DND-41 (cell line): Measurements from ENCODE around the gene CTDSP2.

Source experiments
- EZH2 ChIP-seq: IDR thresholded peaks from 3 replicates; pipeline ENCODE4 v1.6.1; 2012; ENCODE audit warnings: borderline replicate concordance, low read depth, mild to moderate bottlenecking, moderate library complexity, low read length, inconsistent platforms; ENCODE audit not compliant: severe bottlenecking
- TF ChIP-seq, protein P1 (sequence below): IDR thresholded peaks from 2 replicates; pipeline ENCODE4 v1.5.1; 2012; ENCODE audit warnings: borderline replicate concordance, low read length, moderate library complexity, mild to moderate bottlenecking; ENCODE audit not compliant: poor library complexity, severe bottlenecking; ENCODE audit errors: extremely low read depth

DNA sequence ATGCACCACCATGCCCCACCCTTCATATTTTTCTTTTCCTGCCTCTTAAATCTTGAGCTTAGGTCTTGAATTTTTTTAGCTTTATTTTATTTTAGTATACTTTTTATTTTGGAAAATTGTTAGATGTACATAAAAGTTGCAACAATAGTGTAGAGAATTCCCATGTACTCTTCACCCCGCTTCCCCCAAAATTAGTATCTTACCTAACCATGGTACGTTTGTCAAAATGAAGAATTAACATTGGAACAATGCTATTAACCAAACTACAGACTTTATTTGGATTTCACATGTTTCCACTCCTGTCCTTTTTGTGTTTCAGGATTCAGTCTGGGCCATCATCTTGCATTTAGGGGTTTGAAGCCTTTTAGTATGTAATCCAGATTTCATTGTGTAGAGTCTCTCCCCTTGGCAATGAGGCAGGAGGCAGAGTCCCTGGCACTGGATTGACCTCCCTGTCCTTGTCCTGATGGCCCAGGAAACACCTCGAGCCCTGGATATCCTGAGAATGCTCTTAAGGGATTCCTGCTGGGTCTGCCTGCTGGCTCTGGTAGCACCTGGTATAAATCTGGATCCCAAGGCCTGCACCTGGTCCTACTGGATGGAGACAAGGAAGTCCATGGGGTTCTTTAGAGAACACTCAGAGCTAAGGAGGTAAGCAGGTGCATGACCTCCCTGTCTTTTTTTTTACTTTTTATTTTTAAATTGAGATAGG lies 19.9 kb upstream of the CTDSP2 start:
- TF ChIP-seq, protein P1, sequence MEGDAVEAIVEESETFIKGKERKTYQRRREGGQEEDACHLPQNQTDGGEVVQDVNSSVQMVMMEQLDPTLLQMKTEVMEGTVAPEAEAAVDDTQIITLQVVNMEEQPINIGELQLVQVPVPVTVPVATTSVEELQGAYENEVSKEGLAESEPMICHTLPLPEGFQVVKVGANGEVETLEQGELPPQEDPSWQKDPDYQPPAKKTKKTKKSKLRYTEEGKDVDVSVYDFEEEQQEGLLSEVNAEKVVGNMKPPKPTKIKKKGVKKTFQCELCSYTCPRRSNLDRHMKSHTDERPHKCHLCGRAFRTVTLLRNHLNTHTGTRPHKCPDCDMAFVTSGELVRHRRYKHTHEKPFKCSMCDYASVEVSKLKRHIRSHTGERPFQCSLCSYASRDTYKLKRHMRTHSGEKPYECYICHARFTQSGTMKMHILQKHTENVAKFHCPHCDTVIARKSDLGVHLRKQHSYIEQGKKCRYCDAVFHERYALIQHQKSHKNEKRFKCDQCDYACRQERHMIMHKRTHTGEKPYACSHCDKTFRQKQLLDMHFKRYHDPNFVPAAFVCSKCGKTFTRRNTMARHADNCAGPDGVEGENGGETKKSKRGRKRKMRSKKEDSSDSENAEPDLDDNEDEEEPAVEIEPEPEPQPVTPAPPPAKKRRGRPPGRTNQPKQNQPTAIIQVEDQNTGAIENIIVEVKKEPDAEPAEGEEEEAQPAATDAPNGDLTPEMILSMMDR, result no peak
- no peak for TF ChIP-seq EZH2
